HG02884 (cell line): Measurements from ENCODE around the gene OR4D2.

Source experiments
- ATAC-seq: cut with Tn5 transposase; IDR thresholded peaks from one replicate; pipeline ENCODE4 v1.9.1; 2021; ENCODE audit warnings: mild to moderate bottlenecking, moderate library complexity; ENCODE audit not compliant: unreplicated experiment

OR4D2 gene

DNA sequence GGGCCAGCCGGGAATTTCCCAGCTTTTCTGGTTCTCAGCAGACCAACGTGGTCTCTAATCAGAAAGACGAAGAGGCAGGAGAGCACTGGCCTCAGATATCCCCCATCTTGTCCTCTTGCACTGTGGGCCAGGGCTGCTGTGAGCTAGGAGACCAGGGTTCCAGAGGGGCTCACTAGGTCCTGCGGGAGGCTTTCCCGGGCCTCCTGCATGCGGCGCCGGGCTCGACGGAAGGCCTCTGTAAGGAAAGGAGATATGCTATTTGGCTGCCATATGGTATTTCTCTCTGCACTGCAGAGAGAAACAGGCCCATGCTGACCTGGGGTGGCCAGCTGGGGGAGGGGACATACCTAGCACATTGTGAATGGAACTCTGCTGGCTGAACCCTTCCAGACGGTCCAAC is 39.2 kb downstream of the OR4D2 start:
- no peak for ATAC-seq

DNA sequence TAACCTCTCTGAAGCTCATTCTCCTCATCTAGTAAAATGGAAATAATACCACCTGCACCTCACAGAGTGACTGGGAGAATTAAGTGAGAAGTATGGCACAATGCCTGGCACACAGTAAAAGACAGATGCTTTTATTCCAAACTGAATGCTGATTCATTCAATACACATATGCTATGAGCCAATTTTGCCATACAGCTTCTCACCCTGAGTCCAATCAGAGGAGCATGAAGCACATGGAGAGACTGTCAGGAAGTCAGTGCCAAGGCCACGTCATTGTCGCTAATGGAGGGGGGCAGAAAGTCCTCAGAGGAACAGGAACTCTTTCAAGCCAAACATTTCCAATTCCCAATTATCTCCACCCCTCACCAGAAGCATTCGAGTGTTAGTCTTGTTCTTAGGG is 40.7 kb downstream of the OR4D2 start:
- ATAC-seq: no peak

GRCh38 chr17:58208344-58208743 is 41.6 kb downstream of the OR4D2 start:
- no peak for ATAC-seq

DNA sequence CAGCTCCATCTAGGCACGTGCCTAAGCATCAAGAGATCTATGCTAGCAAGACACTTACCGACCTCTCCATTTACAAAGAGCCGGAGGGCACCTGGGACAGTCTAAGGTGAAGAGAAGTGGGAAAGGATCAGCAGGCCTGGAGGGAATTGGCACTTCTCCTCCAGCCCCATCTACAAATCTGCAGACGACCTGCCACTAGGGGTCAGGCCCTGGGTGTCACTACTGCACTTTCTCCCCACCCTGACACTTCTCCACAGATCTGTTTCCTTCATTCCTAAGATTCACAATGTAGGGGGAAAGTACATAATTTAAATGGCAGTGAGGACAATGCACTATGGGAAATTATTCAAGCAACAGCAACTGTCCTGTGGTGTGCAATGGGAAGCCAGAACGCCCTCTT is 44.1 kb downstream of the OR4D2 start:
- ATAC-seq: no peak

GRCh38 chr17:58215685-58216084 is 48.9 kb downstream of the OR4D2 start:
- no peak for ATAC-seq

DNA sequence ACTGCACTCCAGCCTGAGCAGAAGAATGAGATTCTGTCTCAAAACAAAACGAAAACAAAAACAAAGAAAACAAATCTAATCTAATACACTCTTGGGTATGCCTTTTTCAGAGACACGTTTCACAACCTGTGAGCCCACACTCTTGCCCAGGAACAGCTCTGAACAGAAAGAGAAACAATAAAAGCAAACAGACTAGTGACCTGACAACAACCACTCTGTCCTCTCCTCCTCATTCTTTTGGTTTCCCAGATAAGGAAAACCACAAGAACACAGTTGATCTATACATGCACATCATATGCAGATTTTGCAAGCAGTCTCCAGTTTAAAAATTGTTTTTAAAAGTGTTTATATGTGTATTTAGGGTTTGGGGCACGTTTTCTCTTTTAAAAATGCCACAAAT is 51.0 kb downstream of the OR4D2 start:
- ATAC-seq: no peak

GRCh38 chr17:58219007-58219788 is 52.4 kb downstream of the OR4D2 start, which contains the start of gene MKS1:
Gene MKS1, minus strand, starts transcription at chr17:58219255. Its CDS starts 25 bp downstream, at chr17:58219230.
- peak; percentile 88 for ATAC-seq

GRCh38 chr17:58219789-58220183 is 53.0 kb downstream of the OR4D2 start:
- ATAC-seq: no peak
